OCI-LY7 (cell line): ENCODE measurements around the gene DTYMK.
"Not testable (repeated sequence)": the region's sequence is repeated elsewhere in the genome, so short reads cannot be mapped to it uniquely, and the experiment has no call there.

Experiments used
- CTCF ChIP-seq: fragments of 200-600 bp; sonication (generic); conservative IDR thresholded peaks from 2 replicates; pipeline ENCODE4 v1.5.1; 2014; ENCODE audit warnings: mild to moderate bottlenecking, antibody characterized with exemption, low read length, moderate library complexity, mixed read lengths
- EZH2phosphoT487 ChIP-seq: fragments of 200-600 bp; sonication (generic); IDR thresholded peaks from 2 replicates; pipeline ENCODE4 v1.6.1; 2018; ENCODE audit warnings: low read depth, borderline replicate concordance, mild to moderate bottlenecking, mixed run types, antibody characterized with exemption, low read length, moderate library complexity, mixed read lengths

DNA sequence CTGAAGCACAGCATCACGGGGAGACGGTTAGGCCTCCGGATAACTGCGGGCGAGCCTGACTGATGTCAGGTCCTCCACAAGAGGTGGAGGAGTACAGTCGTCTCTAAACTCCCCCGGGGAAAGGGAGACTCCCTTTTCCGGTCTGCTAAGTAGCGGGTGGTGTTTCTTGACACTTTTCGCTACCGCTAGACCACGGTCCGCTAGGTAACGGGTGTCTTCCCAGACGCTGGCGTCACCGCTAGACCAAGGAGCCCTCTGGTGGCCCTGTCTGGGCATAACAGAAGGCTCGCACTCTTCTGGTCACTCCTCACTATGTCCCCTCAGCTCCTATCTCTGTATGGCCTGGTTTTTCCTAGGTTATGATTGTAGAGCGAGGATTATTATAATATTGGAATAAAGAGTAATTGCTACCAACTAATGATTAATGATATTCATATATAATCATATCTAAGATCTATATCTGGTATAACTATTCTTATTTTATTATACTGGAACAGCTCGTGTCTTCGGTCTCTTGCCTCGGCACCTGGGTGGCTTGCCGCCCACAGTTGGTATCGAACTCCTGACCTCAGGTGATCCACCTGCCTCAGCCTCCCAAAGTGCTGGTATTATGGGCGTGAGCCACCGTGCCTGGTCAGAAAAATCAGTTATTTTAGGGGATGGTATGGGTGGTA is 46.0 kb upstream of the DTYMK start:
- peak; percentile 67; the same call in 1 of the 2 replicates for TF ChIP-seq CTCF
- TF ChIP-seq EZH2phosphoT487 = not testable (repeated sequence)
